Tibial nerve (tissue), 4 donors: ENCODE data around the gene CCDC34. TPM values are rescaled to one million over a fixed set of nuclear protein-coding genes. Genes with fewer than 3 reads are reported as not detected.

Experiments
- DNase-seq, 2 donors: peaks; one replicate each; pipeline ENCODE4 v3.0.0-alpha.2; 2019; ENCODE audit warnings: low spot score in 2 of 2
- H3K27ac ChIP-seq, 4 donors: fragments of 200-600 bp; sonication (generic) in 3 of 4; one replicate each; pipeline ENCODE4 v1.5.1; 2017 to 2019; ENCODE audit warnings: mild to moderate bottlenecking in 1 of 4
- H3K27me3 ChIP-seq, 2 donors: fragments of 200-600 bp; sonication (generic) in 1 of 2; one replicate each; pipeline versions ENCODE4 v1.5.1 to v1.6.0; 2017 to 2019
- H3K36me3 ChIP-seq, 3 donors: fragments of 200-600 bp; sonication (generic); one replicate each; pipeline ENCODE4 v1.5.1; 2018 to 2019
- H3K4me1 ChIP-seq, 4 donors: fragments of 200-600 bp; sonication (generic) in 3 of 4; one replicate each; pipeline ENCODE4 v1.5.1; 2017 to 2019
- H3K4me3 ChIP-seq, 4 donors: fragments of 200-600 bp; sonication (generic) in 3 of 4; one replicate each; pipeline ENCODE4 v1.5.1; 2017 to 2019; ENCODE audit warnings: mild to moderate bottlenecking in 1 of 4, moderate library complexity in 1 of 4
- H3K9me3 ChIP-seq, 4 donors: fragments of 200-600 bp; sonication (generic) in 3 of 4; one replicate each; pipeline ENCODE4 v1.5.1; 2017 to 2019
- CTCF ChIP-seq, 5 experiments: fragments of 200-600 bp in 3 of 5; fragments of 450-650 bp in 2 of 5; sonication (generic) in 3 of 5; IDR thresholded peaks; one replicate each; pipeline ENCODE4 v1.5.1; 2016 to 2019; ENCODE audit warnings: antibody characterized with exemption in 5 of 5, mild to moderate bottlenecking in 3 of 5, moderate library complexity in 2 of 5
- EP300 ChIP-seq, 2 donors: sonication (generic); formaldehyde crosslinking; IDR thresholded peaks; one replicate each; pipeline ENCODE4 v1.6.1; 2017; ENCODE audit warnings: antibody characterized with exemption in 2 of 2, mild to moderate bottlenecking in 1 of 2
- POLR2A ChIP-seq, 2 donors: fragments of 450-650 bp; IDR thresholded peaks; one replicate each; pipeline ENCODE4 v1.6.1; 2017; ENCODE audit warnings: antibody characterized with exemption in 2 of 2, mild to moderate bottlenecking in 2 of 2, moderate library complexity in 2 of 2
- WGBS, 2 donors: methylation state at CpG; one replicate each; pipeline ENCODE4 v1.1.5; 2018; 5-methylcytosine and 5-hydroxymethylcytosine counted together
- total RNA-seq, 4 donors: library from RNA; depleted of rRNA; stranded (reverse); fragments of >200 nt; gene quantifications; one replicate each; pipeline ENCODE4 v1.1.0, GENCODE V29; 2016

Gene CCDC34
- total RNA-seq, 4 donors from 2014 or later, result 1.4 to 11.5 (median 4.7) TPM

- 58 to 71% methylated on average over 3 of the region's 3 CpGs for WGBS, 2 donors
These were observed 66.5 kb downstream of the CCDC34 start for GRCh38 chr11:27296497-27296896.

GRCh38 chr11:27295928-27296327 is 67.1 kb downstream of the CCDC34 start:
- Histone ChIP-seq H3K27me3 (no peaks in the 10 kb centered on the region), H3K36me3 (no peaks in the 10 kb centered on the region), H3K27ac (no peak overlapping the region), H3K4me3 (no peak overlapping the region), H3K4me1 (no peaks in the 10 kb centered on the region), H3K9me3 (peaks cover 0 to 2% (median 0%) of the 10 kb centered on the region in 4 donors)
- DNase-seq, result no peak
- TF ChIP-seq CTCF (IDR thresholded peaks at IDR 0.05) (no peak), POLR2A (IDR thresholded peaks at IDR 0.05) (no peak), EP300 (IDR thresholded peaks at IDR 0.05) (no peak)
- 86 to 88% methylated on average over 1 of the region's 1 CpG for WGBS, 2 donors

More at GRCh38 chr11:27296497-27296896, 66.5 kb downstream of the CCDC34 start:
- Histone ChIP-seq H3K36me3 (no peaks in the 10 kb centered on the region), H3K27ac (no peak overlapping the region), H3K27me3 (no peaks in the 10 kb centered on the region), H3K4me3 (no peak overlapping the region), H3K4me1 (no peaks in the 10 kb centered on the region), H3K9me3 (no peaks in the 10 kb centered on the region)
- peak in 1 of 2 donors; percentile 19 for DNase-seq
- no peak for TF ChIP-seq POLR2A (IDR thresholded peaks at IDR 0.05)
- TF ChIP-seq EP300 (IDR thresholded peaks at IDR 0.05), result no peak
- peak; percentile 33 to 70 (median 42) for TF ChIP-seq CTCF (IDR thresholded peaks at IDR 0.05)

- no peaks in the 10 kb centered on the region for H3K4me1 ChIP-seq
- H3K9me3 ChIP-seq, result peaks cover 0 to 2% (median 0%) of the 10 kb centered on the region in 4 donors
- no peak for DNase-seq
- TF ChIP-seq CTCF (IDR thresholded peaks at IDR 0.05), result no peak
- TF ChIP-seq EP300 (IDR thresholded peaks at IDR 0.05), result no peak
- TF ChIP-seq POLR2A (IDR thresholded peaks at IDR 0.05), result no peak
- no peaks in the 10 kb centered on the region for H3K27me3 ChIP-seq
- H3K4me3 ChIP-seq, result no peak overlapping the region
- 80 to 83% methylated on average over 4 of the region's 4 CpGs for WGBS, 2 donors
- H3K36me3 ChIP-seq, result no peaks in the 10 kb centered on the region
- no peak overlapping the region for H3K27ac ChIP-seq
These were observed 68.4 kb downstream of the CCDC34 start for GRCh38 chr11:27294654-27295053.

GRCh38 chr11:27293515-27294417 is 69.2 kb downstream of the CCDC34 start:
- H3K27me3 ChIP-seq, result no peaks in the 10 kb centered on the region
- no peaks in the 10 kb centered on the region for H3K36me3 ChIP-seq
- no peak for TF ChIP-seq EP300 (IDR thresholded peaks at IDR 0.05)
- TF ChIP-seq CTCF (IDR thresholded peaks at IDR 0.05), result no peak
- no peak for TF ChIP-seq POLR2A (IDR thresholded peaks at IDR 0.05)
- peaks cover 0 to 2% (median 0%) of the 10 kb centered on the region in 4 donors for H3K9me3 ChIP-seq
- no peak overlapping the region for H3K4me3 ChIP-seq
- no peak for DNase-seq
- WGBS, 2 donors, result 76 to 80% methylated on average over 6 of the region's 6 CpGs
- H3K27ac ChIP-seq, result no peak overlapping the region
- no peaks in the 10 kb centered on the region for H3K4me1 ChIP-seq

- H3K36me3 ChIP-seq, result no peaks in the 10 kb centered on the region
- H3K27ac ChIP-seq, result no peak overlapping the region
- H3K27me3 ChIP-seq, result no peaks in the 10 kb centered on the region
- no peak for TF ChIP-seq EP300 (IDR thresholded peaks at IDR 0.05)
- TF ChIP-seq POLR2A (IDR thresholded peaks at IDR 0.05), result no peak
- TF ChIP-seq CTCF (IDR thresholded peaks at IDR 0.05), result no peak
- H3K9me3 ChIP-seq, result peaks cover 0 to 2% (median 0%) of the 10 kb centered on the region in 4 donors
- WGBS, 2 donors, result 59 to 71% methylated on average over 2 of the region's 2 CpGs
- no peaks in the 10 kb centered on the region for H3K4me1 ChIP-seq
- DNase-seq, result no peak
- no peak overlapping the region for H3K4me3 ChIP-seq
These were observed 70.4 kb downstream of the CCDC34 start for GRCh38 chr11:27292637-27293010.
